IMR-90 (cell line): ENCODE data around the gene MARCKSL1. TPM values are rescaled to one million over a fixed set of nuclear protein-coding genes. Genes with fewer than 3 reads are reported as not detected.

Experiments
- ATAC-seq: fragments of 200-7000 bp; cut with Tn5 transposase; 2 replicates; pipeline ENCODE4 v1.9.1; 2020; ENCODE audit warnings: low read depth, mild to moderate bottlenecking, moderate library complexity
- BruUV-seq: library from RNA; stranded (reverse); fragments of 400-500 nt; replicated peaks from 2 replicates; lab custom pipeline; 2021; lab: Mats Ljungman, UMichigan
- CTCF ChIA-PET: fragments of 300-600 bp; formaldehyde crosslinking; extraction: SDS; loops from one replicate; lab custom pipeline; 2021; ENCODE audit warnings: antibody characterized with exemption; lab: Yijun Ruan, JAX
- POLR2A ChIA-PET: fragments of 300-600 bp; sonication (Branson Sonifier 250); formaldehyde crosslinking; loops from one replicate; lab custom pipeline; 2022; ENCODE audit warnings: antibody characterized with exemption; ENCODE audit not compliant: unreplicated experiment; lab: Charles Lee
- DNase-seq: peaks from one replicate; pipeline ENCODE4 v3.0.0; 2013
- H2AFZ ChIP-seq: replicated peaks from 2 replicates; pipeline ENCODE3; 2013; ENCODE audit warnings: low read length, mild to moderate bottlenecking; ENCODE audit not compliant: poor library complexity
- H2AK5ac ChIP-seq: 2 replicates; pipeline ENCODE4 v1.6.1; 2013; ENCODE audit warnings: low read depth, low read length, inconsistent platforms
- H2AK9ac ChIP-seq: replicated peaks from 2 replicates; pipeline ENCODE3; 2013; ENCODE audit warnings: mild to moderate bottlenecking, low read depth, low read length, moderate library complexity; ENCODE audit not compliant: poor library complexity
- H2BK120ac ChIP-seq: 2 replicates; pipeline ENCODE4 v1.6.1; 2013; ENCODE audit warnings: low read depth, low read length, inconsistent platforms
- H2BK15ac ChIP-seq: 3 replicates; pipeline ENCODE4 v1.6.1; 2013; ENCODE audit warnings: low read depth, low read length, inconsistent platforms
- H2BK20ac ChIP-seq: 2 replicates; pipeline ENCODE4 v1.6.1; 2013; ENCODE audit warnings: low read depth, mild to moderate bottlenecking, inconsistent platforms, low read length, moderate library complexity
- H2BK5ac ChIP-seq: 2 replicates; pipeline ENCODE4 v1.6.1; 2013; ENCODE audit warnings: mild to moderate bottlenecking, low read depth, low read length, inconsistent platforms; ENCODE audit not compliant: poor library complexity, severe bottlenecking
- H3K14ac ChIP-seq: replicated peaks from 2 replicates; pipeline ENCODE4 v1.6.1; 2013; ENCODE audit warnings: low read depth, low read length, inconsistent platforms
- H3K18ac ChIP-seq: 2 replicates; pipeline ENCODE4 v1.6.1; 2013; ENCODE audit warnings: low read depth, low read length, control low read depth
- H3K23ac ChIP-seq: 2 replicates; pipeline ENCODE4 v1.6.1; 2013; ENCODE audit warnings: low read depth, low read length, inconsistent platforms
- H3K27ac ChIP-seq: 2 replicates; pipeline ENCODE4 v1.5.1; 2013; ENCODE audit warnings: mild to moderate bottlenecking, control low read depth, low read length; ENCODE audit not compliant: insufficient read depth
- H3K27me3 ChIP-seq: 2 replicates; pipeline ENCODE4 v1.6.1; 2013; ENCODE audit warnings: low read length; ENCODE audit not compliant: control insufficient read depth, insufficient read depth
- H3K36me3 ChIP-seq: 2 replicates; pipeline ENCODE4 v1.6.1; 2013; ENCODE audit warnings: low read length, mixed read lengths; ENCODE audit not compliant: control insufficient read depth, insufficient read depth
- H3K4ac ChIP-seq: 2 replicates; pipeline ENCODE4 v1.6.1; 2013; ENCODE audit warnings: low read depth, low read length, inconsistent platforms
- H3K4me1 ChIP-seq: 2 replicates; pipeline ENCODE4 v1.6.1; 2013; ENCODE audit warnings: low read length, mixed read lengths; ENCODE audit not compliant: control insufficient read depth, insufficient read depth
- H3K4me2 ChIP-seq: 2 replicates; pipeline ENCODE4 v1.6.1; 2013; ENCODE audit warnings: low read depth, mild to moderate bottlenecking, control low read depth, low read length, moderate library complexity
- H3K4me3 ChIP-seq: 2 replicates; pipeline ENCODE4 v1.5.1; 2013; ENCODE audit warnings: low read depth, mild to moderate bottlenecking, control low read depth, low read length, moderate library complexity; ENCODE audit not compliant: insufficient read depth
- H3K56ac ChIP-seq: 2 replicates; pipeline ENCODE4 v1.6.1; 2013; ENCODE audit warnings: low read length, inconsistent platforms; ENCODE audit not compliant: insufficient read depth; ENCODE audit errors: extremely low read depth
- H3K79me1 ChIP-seq, 2 experiments: 2 replicates each; pipeline ENCODE4 v1.6.1; 2013; ENCODE audit warnings: low read length in 2 of 2, inconsistent platforms in 1 of 2, low read depth in 1 of 2
- H3K9ac ChIP-seq: 2 replicates; pipeline ENCODE4 v1.6.1; 2013; ENCODE audit warnings: low read depth, low read length, control low read depth
- H3K9me1 ChIP-seq: 2 replicates; pipeline ENCODE4 v1.6.1; 2013; ENCODE audit warnings: low read length, inconsistent platforms; ENCODE audit not compliant: insufficient read depth
- H3K9me3 ChIP-seq: 2 replicates; pipeline ENCODE4 v1.6.1; 2013; ENCODE audit warnings: low read length; ENCODE audit not compliant: control insufficient read depth, insufficient read depth
- H4K20me1 ChIP-seq: 2 replicates; pipeline ENCODE4 v1.6.1; 2013; ENCODE audit warnings: low read length, inconsistent platforms; ENCODE audit not compliant: insufficient read depth
- H4K5ac ChIP-seq: 2 replicates; pipeline ENCODE4 v1.6.1; 2013; ENCODE audit warnings: mild to moderate bottlenecking, low read depth, low read length, control low read depth
- H4K8ac ChIP-seq, 2 experiments: 2 replicates each; pipeline ENCODE4 v1.6.1; 2013; ENCODE audit warnings: low read depth in 2 of 2, low read length in 2 of 2, control low read depth in 1 of 2, inconsistent platforms in 1 of 2
- H4K91ac ChIP-seq: 2 replicates; pipeline ENCODE4 v1.6.1; 2013; ENCODE audit warnings: low read depth, low read length, inconsistent platforms; ENCODE audit not compliant: insufficient read depth
- POLR2A ChIP-seq: IDR thresholded peaks from 2 replicates; pipeline ENCODE4 v1.6.1; 2012; ENCODE audit warnings: mild to moderate bottlenecking, low read depth, low read length
- RCOR1 ChIP-seq: IDR thresholded peaks from 2 replicates; pipeline ENCODE4 v1.6.1; 2012; ENCODE audit warnings: mild to moderate bottlenecking, low read length, improper control_type of control experiment; ENCODE audit not compliant: insufficient replicate concordance
- SMC3 ChIP-seq: fragments of 150-350 bp; IDR thresholded peaks from 2 replicates; pipeline ENCODE4 v1.6.1; 2016; ENCODE audit warnings: low read depth, mild to moderate bottlenecking, antibody characterized with exemption, low read length, moderate library complexity
- WGBS, 2 experiments: methylation state at CpG; one replicate each; pipeline versions ENCODE4 v1.1.5 to v1.1.7; 2013; ENCODE audit warnings: missing lambda C conversion rate in 2 of 2; ENCODE audit not compliant: insufficient read length in 1 of 2; ENCODE audit errors: extremely low coverage in 2 of 2; 5-methylcytosine and 5-hydroxymethylcytosine counted together
- dilution Hi-C: fragments of 300-500 bp; cut with HindIII; formaldehyde crosslinking; loops from one replicate; pipeline ENCODE4 v1.14.3; 2018; ENCODE audit warnings: low sequenced_read_pairs; ENCODE audit not compliant: unreplicated experiment
- in situ Hi-C: fragments of 300-500 bp; cut with MboI; formaldehyde crosslinking; loops from 3 replicates; pipeline ENCODE4 v1.14.3; 2019; ENCODE audit warnings: low sequenced_read_pairs, inconsistent platforms, mixed read lengths
- intact Hi-C: fragments of 100-400 bp; cut with micrococcal nuclease; formaldehyde crosslinking; loops from 2 replicates; pipeline ENCODE4 v1.10.0; 2022
- polyA plus RNA-seq, 3 experiments: library from polyadenylated mRNA; depleted of rRNA; stranded (reverse); fragments of >200 nt; gene quantifications; 2 replicates each; pipeline ENCODE4 v1.2.3, GENCODE V29; 2012; ENCODE audit warnings: low replicate concordance in 1 of 3
- total RNA-seq: library from RNA; depleted of rRNA; stranded (reverse); fragments of >200 nt; gene quantifications from 2 replicates; pipeline ENCODE4 v1.2.3, GENCODE V29; 2012

MARCKSL1 gene
- total and polyA plus RNA-seq, 2 of the 4 experiments (the other 2 are of a cell fraction): 37.5 to 218 TPM

DNA sequence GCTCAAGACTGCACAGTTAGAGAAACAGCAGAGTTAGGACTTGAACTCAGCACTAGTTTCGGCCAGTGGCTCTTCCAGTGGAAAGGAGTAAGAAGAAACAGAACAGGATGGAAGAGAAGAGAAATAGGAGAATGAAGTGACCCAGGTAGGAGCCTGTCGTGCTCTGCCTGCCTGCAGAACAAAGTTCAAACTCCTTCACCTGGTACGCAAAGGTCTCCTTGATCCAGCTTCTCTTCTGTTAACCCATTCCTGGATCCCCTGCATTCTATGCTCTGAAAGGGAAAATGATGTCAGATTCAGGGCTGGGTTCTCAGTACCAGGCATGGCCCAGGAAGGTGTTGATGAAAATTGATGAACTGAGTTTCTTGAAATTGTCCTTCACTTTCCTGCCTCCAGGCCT lies 22.4 kb upstream of the MARCKSL1 start:
- H3K4me1 ChIP-seq: peaks cover 6% of the 10 kb centered on the region
- no peaks in the 10 kb centered on the region for H3K27me3 ChIP-seq
- H4K91ac ChIP-seq: no peak overlapping the region
- no peak for ATAC-seq
- POLR2A ChIA-PET: no interaction called here
- H2BK20ac ChIP-seq: no peak overlapping the region
- BruUV-seq: no TSS peak
- no peak overlapping the region for H3K27ac ChIP-seq
- H3K23ac ChIP-seq: no peak overlapping the region
- H3K9me3 ChIP-seq: no peaks in the 10 kb centered on the region
- no peak overlapping the region for H3K4me2 ChIP-seq
- dilution Hi-C loops: no loop called here
- peaks cover 0 to 2% of the 10 kb centered on the region in 2 experiments; a peak in 2 of 4 replicates for H3K79me1 ChIP-seq
- H3K14ac ChIP-seq: no peak overlapping the region
- WGBS, 2 experiments: no CpG with 5 or more reads among the region's 3 CpGs
- CTCF ChIA-PET: no interaction called here
- no peak overlapping the region for H3K56ac ChIP-seq
- no peak overlapping the region for H2AK9ac ChIP-seq
- no peak overlapping the region for H4K5ac ChIP-seq
- H4K20me1 ChIP-seq: no peaks in the 10 kb centered on the region; the same call in 1 of the 2 replicates
- no peak for DNase-seq
- H4K8ac ChIP-seq: no peak overlapping the region
- H2BK5ac ChIP-seq: no peak overlapping the region
- TF ChIP-seq POLR2A (no peak), SMC3 (no peak), RCOR1 (no peak)
- H3K18ac ChIP-seq: no peak overlapping the region
- H3K9me1 ChIP-seq: peaks cover 10% of the 10 kb centered on the region
- intact Hi-C loops: no loop called here
- H2AFZ ChIP-seq: no peak overlapping the region
- H3K4ac ChIP-seq: no peak overlapping the region
- H3K36me3 ChIP-seq: peaks cover 7% of the 10 kb centered on the region; the same call in 1 of the 2 replicates
- no peak overlapping the region for H2BK120ac ChIP-seq
- no peak overlapping the region for H2AK5ac ChIP-seq
- no peak overlapping the region for H2BK15ac ChIP-seq
- H3K4me3 ChIP-seq: no peak overlapping the region
- in situ Hi-C loops: no loop called here
- no peak overlapping the region for H3K9ac ChIP-seq
